ENCODE data around the gene N4BP2L2.
A peak's percentile ranks its signal among the peaks of the same experiment; 100 is the strongest.

N4BP2L2 gene

GRCh38 chr13:32548837-32549236 is 10.2 kb upstream of the N4BP2L2 start:
- H3K4me3 Mint-ChIP-seq, result no peak overlapping the region
- H3K4me1 Mint-ChIP-seq (ENCODE audit: low read depth), result no peaks in the 10 kb centered on the region
- no peaks in the 10 kb centered on the region for H3K36me3 Mint-ChIP-seq (ENCODE audit: low read depth)
- no peaks in the 10 kb centered on the region for H3K9me3 Mint-ChIP-seq
- H3K27ac Mint-ChIP-seq, result no peak overlapping the region
- peaks cover 3% of the 10 kb centered on the region for H3K27me3 Mint-ChIP-seq

GRCh38 chr13:32545083-32545482 is 6.5 kb upstream of the N4BP2L2 start:
- H3K4me1 Mint-ChIP-seq (ENCODE audit: low read depth), result no peaks in the 10 kb centered on the region
- no peaks in the 10 kb centered on the region for H3K36me3 Mint-ChIP-seq (ENCODE audit: low read depth)
- H3K27ac Mint-ChIP-seq, result no peak overlapping the region
- H3K9me3 Mint-ChIP-seq, result no peaks in the 10 kb centered on the region
- H3K27me3 Mint-ChIP-seq, result no peaks in the 10 kb centered on the region
- H3K4me3 Mint-ChIP-seq, result no peak overlapping the region

- Mint-ChIP-seq H3K4me1 (ENCODE audit: low read depth) (peaks cover 18% of the 10 kb centered on the region), H3K36me3 (ENCODE audit: low read depth) (no peaks in the 10 kb centered on the region), H3K27me3 (no peaks in the 10 kb centered on the region), H3K27ac (no peak overlapping the region), H3K9me3 (no peaks in the 10 kb centered on the region), H3K4me3 (no peak overlapping the region)
Measured at GRCh38 chr13:32542221-32542620, 3.6 kb upstream of the N4BP2L2 start.

GRCh38 chr13:32538143-32538620 is 413 bp downstream of the N4BP2L2 start:
- Mint-ChIP-seq H3K27me3 (no peaks in the 10 kb centered on the region), H3K27ac (peak overlapping the region; percentile 98), H3K4me1 (ENCODE audit: low read depth) (peaks cover 54% of the 10 kb centered on the region), H3K9me3 (no peaks in the 10 kb centered on the region), H3K36me3 (ENCODE audit: low read depth) (peaks cover 36% of the 10 kb centered on the region), H3K4me3 (peak overlapping the region; percentile 98)

GRCh38 chr13:32537580-32538142 is 934 bp downstream of the N4BP2L2 start:
- H3K9me3 Mint-ChIP-seq, result no peaks in the 10 kb centered on the region
- H3K27ac Mint-ChIP-seq, result peak overlapping the region; percentile 98
- peak overlapping the region; percentile 98 for H3K4me3 Mint-ChIP-seq
- H3K36me3 Mint-ChIP-seq (ENCODE audit: low read depth), result peaks cover 40% of the 10 kb centered on the region
- H3K4me1 Mint-ChIP-seq (ENCODE audit: low read depth), result peaks cover 59% of the 10 kb centered on the region
- no peaks in the 10 kb centered on the region for H3K27me3 Mint-ChIP-seq

- Mint-ChIP-seq H3K4me1 (ENCODE audit: low read depth) (peaks cover 76% of the 10 kb centered on the region), H3K27ac (peak overlapping the region; percentile 74), H3K4me3 (peak overlapping the region; percentile 35), H3K36me3 (ENCODE audit: low read depth) (peaks cover 52% of the 10 kb centered on the region), H3K27me3 (no peaks in the 10 kb centered on the region), H3K9me3 (no peaks in the 10 kb centered on the region)
Measured at GRCh38 chr13:32535748-32536147, 2.8 kb downstream of the N4BP2L2 start.

GRCh38 chr13:32535115-32535514 is 3.5 kb downstream of the N4BP2L2 start:
- Mint-ChIP-seq H3K9me3 (no peaks in the 10 kb centered on the region), H3K4me1 (ENCODE audit: low read depth) (peaks cover 82% of the 10 kb centered on the region), H3K27ac (peak overlapping the region; percentile 69), H3K4me3 (peak overlapping the region; percentile 71), H3K27me3 (no peaks in the 10 kb centered on the region), H3K36me3 (ENCODE audit: low read depth) (peaks cover 58% of the 10 kb centered on the region)

GRCh38 chr13:32530841-32531253 is 7.7 kb downstream of the N4BP2L2 start:
- no peaks in the 10 kb centered on the region for H3K27me3 Mint-ChIP-seq
- peak overlapping the region; percentile 29 for H3K27ac Mint-ChIP-seq
- H3K4me1 Mint-ChIP-seq (ENCODE audit: low read depth), result peaks cover 76% of the 10 kb centered on the region
- H3K36me3 Mint-ChIP-seq (ENCODE audit: low read depth), result peaks cover 68% of the 10 kb centered on the region
- no peaks in the 10 kb centered on the region for H3K9me3 Mint-ChIP-seq
- H3K4me3 Mint-ChIP-seq, result peak overlapping the region; percentile 66

- Mint-ChIP-seq H3K9me3 (no peaks in the 10 kb centered on the region), H3K27me3 (no peaks in the 10 kb centered on the region), H3K4me1 (ENCODE audit: low read depth) (peaks cover 56% of the 10 kb centered on the region), H3K4me3 (no peak overlapping the region), H3K27ac (peak overlapping the region; percentile 76), H3K36me3 (ENCODE audit: low read depth) (peaks cover 62% of the 10 kb centered on the region)
Measured at GRCh38 chr13:32528358-32528757, 10.2 kb downstream of the N4BP2L2 start.

GRCh38 chr13:32527151-32527550 is 11.4 kb downstream of the N4BP2L2 start:
- Mint-ChIP-seq H3K9me3 (no peaks in the 10 kb centered on the region), H3K36me3 (ENCODE audit: low read depth) (peaks cover 60% of the 10 kb centered on the region), H3K27ac (no peak overlapping the region), H3K4me1 (ENCODE audit: low read depth) (peaks cover 51% of the 10 kb centered on the region), H3K27me3 (no peaks in the 10 kb centered on the region), H3K4me3 (no peak overlapping the region)

GRCh38 chr13:32525766-32526165 is 12.8 kb downstream of the N4BP2L2 start:
- peaks cover 43% of the 10 kb centered on the region for H3K4me1 Mint-ChIP-seq (ENCODE audit: low read depth)
- H3K36me3 Mint-ChIP-seq (ENCODE audit: low read depth), result peaks cover 60% of the 10 kb centered on the region
- H3K9me3 Mint-ChIP-seq, result no peaks in the 10 kb centered on the region
- no peak overlapping the region for H3K27ac Mint-ChIP-seq
- no peak overlapping the region for H3K4me3 Mint-ChIP-seq
- no peaks in the 10 kb centered on the region for H3K27me3 Mint-ChIP-seq

- Mint-ChIP-seq H3K4me1 (ENCODE audit: low read depth) (peaks cover 7% of the 10 kb centered on the region), H3K9me3 (no peaks in the 10 kb centered on the region), H3K27ac (no peak overlapping the region), H3K4me3 (no peak overlapping the region), H3K27me3 (no peaks in the 10 kb centered on the region), H3K36me3 (ENCODE audit: low read depth) (peaks cover 69% of the 10 kb centered on the region)
Measured at GRCh38 chr13:32515246-32515645, 23.3 kb downstream of the N4BP2L2 start.

GRCh38 chr13:32511482-32511881 is 27.1 kb downstream of the N4BP2L2 start:
- Mint-ChIP-seq H3K9me3 (no peaks in the 10 kb centered on the region), H3K27ac (no peak overlapping the region), H3K4me3 (no peak overlapping the region), H3K4me1 (ENCODE audit: low read depth) (peaks cover 3% of the 10 kb centered on the region), H3K36me3 (ENCODE audit: low read depth) (peaks cover 50% of the 10 kb centered on the region), H3K27me3 (no peaks in the 10 kb centered on the region)

- Mint-ChIP-seq H3K27ac (no peak overlapping the region), H3K36me3 (ENCODE audit: low read depth) (peaks cover 24% of the 10 kb centered on the region), H3K4me3 (no peak overlapping the region), H3K27me3 (no peaks in the 10 kb centered on the region), H3K4me1 (ENCODE audit: low read depth) (no peaks in the 10 kb centered on the region), H3K9me3 (no peaks in the 10 kb centered on the region)
Measured at GRCh38 chr13:32504876-32505275, 33.7 kb downstream of the N4BP2L2 start.

- H3K27ac Mint-ChIP-seq, result no peak overlapping the region
Measured at GRCh38 chr13:32504263-32504662, 34.3 kb downstream of the N4BP2L2 start.

GRCh38 chr13:32503727-32504126 is 34.9 kb downstream of the N4BP2L2 start:
- Mint-ChIP-seq H3K4me1 (ENCODE audit: low read depth) (no peaks in the 10 kb centered on the region), H3K27me3 (no peaks in the 10 kb centered on the region), H3K27ac (no peak overlapping the region), H3K36me3 (ENCODE audit: low read depth) (peaks cover 16% of the 10 kb centered on the region), H3K9me3 (no peaks in the 10 kb centered on the region), H3K4me3 (no peak overlapping the region)

More at GRCh38 chr13:32504263-32504662, 34.3 kb downstream of the N4BP2L2 start:
- Mint-ChIP-seq H3K4me1 (ENCODE audit: low read depth) (no peaks in the 10 kb centered on the region), H3K4me3 (no peak overlapping the region), H3K27me3 (no peaks in the 10 kb centered on the region), H3K36me3 (ENCODE audit: low read depth) (peaks cover 22% of the 10 kb centered on the region), H3K9me3 (no peaks in the 10 kb centered on the region)

Measured in stimulated activated naive CD8-positive, alpha-beta T cell treated with anti-CD3 and anti-CD28 coated beads, Interleukin-15, Interleukin-2, amounts not matched to agents 100 ng/mL and 50 ng/mL, for 24 hours (primary cell).